Measurements from ENCODE around the gene CHST11.

- TF ChIP-seq PAX8 (IDR thresholded peaks at IDR 0.05) (no peak), ZNF274 (IDR thresholded peaks at IDR 0.05; ENCODE audit: insufficient read depth, insufficient read length) (no peak), JUND (IDR thresholded peaks at IDR 0.05; ENCODE audit: low read depth, low read length) (no peak), CTCF (IDR thresholded peaks at IDR 0.05 in 2 of 3, conservative IDR thresholded peaks at IDR 0.05 in 1 of 3; ENCODE audit: control insufficient read depth in 2 of 3, extremely low read depth in 1 of 3, insufficient read depth in 1 of 3, low read depth in 3 of 3, low read length in 3 of 3) (no peak)
These were observed 186.5 kb downstream of the CHST11 start for GRCh38 chr12:104643093-104643818.
